Keratinocyte (primary cell): ENCODE results near the gene PLS1. TPM values are rescaled to one million over a fixed set of nuclear protein-coding genes. Genes with fewer than 3 reads are reported as not detected.

Experiments
- DNase-seq: peaks from one replicate; pipeline ENCODE4 v3.0.0-alpha.2; 2011; ENCODE audit warnings: low read depth, missing footprints, low spot score
- FAIRE-seq: peaks from 2 replicates; lab custom pipeline; 2011; peaks lifted over from hg19 to GRCh38; lab: Jason Lieb, UNC
- H2AFZ ChIP-seq: 2 replicates; pipeline ENCODE4 v1.6.0; 2012; ENCODE audit warnings: low read length, control low read depth, inconsistent platforms; ENCODE audit not compliant: control insufficient read depth
- H3K27ac ChIP-seq: 2 replicates; pipeline ENCODE4 v1.5.1; 2011; ENCODE audit warnings: low read length; ENCODE audit not compliant: control insufficient read depth, insufficient read depth
- H3K27me3 ChIP-seq: 3 replicates; pipeline ENCODE4 v1.6.0; 2011; ENCODE audit warnings: low read length; ENCODE audit not compliant: control insufficient read depth, insufficient read depth; ENCODE audit errors: extremely low read depth
- H3K36me3 ChIP-seq, 2 experiments: 2 replicates in 1 of 2; 3 replicates in 1 of 2; pipeline ENCODE4 v1.5.1; 2011; ENCODE audit warnings: low read length in 2 of 2, mild to moderate bottlenecking in 1 of 2; ENCODE audit not compliant: control insufficient read depth in 2 of 2, insufficient read depth in 2 of 2; ENCODE audit errors: extremely low read depth in 1 of 2
- H3K4me1 ChIP-seq: 3 replicates; pipeline ENCODE4 v1.5.1; 2011; ENCODE audit warnings: low read length; ENCODE audit not compliant: control insufficient read depth, insufficient read depth; ENCODE audit errors: extremely low read depth
- H3K4me2 ChIP-seq: 3 replicates; pipeline ENCODE4 v1.6.0; 2011; ENCODE audit warnings: low read depth, low read length; ENCODE audit not compliant: control insufficient read depth, insufficient read depth; ENCODE audit errors: extremely low read depth
- H3K4me3 ChIP-seq, 3 experiments: fragments of 200-600 bp in 1 of 3; sonication (generic) in 1 of 3; 2 replicates in 2 of 3; 3 replicates in 1 of 3; pipeline ENCODE4 v1.5.1; 2011 to 2016; ENCODE audit warnings: low read length in 3 of 3, mild to moderate bottlenecking in 3 of 3, control low read depth in 2 of 3, inconsistent platforms in 1 of 3, low read depth in 1 of 3, mixed read lengths in 1 of 3, mixed run types in 1 of 3, moderate library complexity in 1 of 3; ENCODE audit not compliant: control insufficient read depth in 2 of 3, insufficient read depth in 2 of 3; ENCODE audit errors: extremely low read depth in 1 of 3
- H3K79me2 ChIP-seq: 2 replicates; pipeline ENCODE4 v1.6.0; 2012; ENCODE audit warnings: low read length; ENCODE audit not compliant: control insufficient read depth, insufficient read depth
- H3K9ac ChIP-seq: 3 replicates; pipeline ENCODE4 v1.6.0; 2011; ENCODE audit warnings: low read length; ENCODE audit not compliant: control insufficient read depth, insufficient read depth; ENCODE audit errors: extremely low read depth
- H3K9me1 ChIP-seq: 3 replicates; pipeline ENCODE4 v1.6.0; 2011; ENCODE audit warnings: low read length; ENCODE audit not compliant: control insufficient read depth, insufficient read depth; ENCODE audit errors: extremely low read depth
- H3K9me3 ChIP-seq: 2 replicates; pipeline ENCODE4 v1.5.1; 2012; ENCODE audit warnings: low read depth, low read length; ENCODE audit not compliant: control insufficient read depth
- H4K20me1 ChIP-seq: 3 replicates; pipeline ENCODE4 v1.6.0; 2011; ENCODE audit warnings: low read length; ENCODE audit not compliant: control insufficient read depth, insufficient read depth; ENCODE audit errors: extremely low read depth
- CTCF ChIP-seq, 3 experiments: IDR thresholded peaks in 1 of 3; conservative IDR thresholded peaks in 1 of 3; optimal IDR thresholded peaks in 1 of 3; 2 replicates in 2 of 3; 3 replicates in 1 of 3; pipeline versions ENCODE3 to v1.5.1; 2011; ENCODE audit warnings: low read length in 3 of 3, mild to moderate bottlenecking in 3 of 3, moderate library complexity in 2 of 3, control low read depth in 1 of 3, inconsistent platforms in 1 of 3; ENCODE audit not compliant: insufficient read depth in 2 of 3; ENCODE audit errors: extremely low read depth in 1 of 3
- EZH2 ChIP-seq: IDR thresholded peaks from one replicate; pipeline ENCODE4 v1.6.1; 2012; ENCODE audit warnings: inconsistent platforms, mild to moderate bottlenecking, low read length, moderate library complexity
- dilution Hi-C: fragments of 300-500 bp; cut with MboI; formaldehyde crosslinking; loops from one replicate; pipeline ENCODE4 v1.7.0; 2020; ENCODE audit warnings: low sequenced_read_pairs; ENCODE audit not compliant: extremely low pct_ligation_motif_present
- polyA plus RNA-seq, 5 experiments: library from polyadenylated mRNA; depleted of rRNA in 3 of 5; stranded (reverse) in 3 of 5; stranded (forward) in 1 of 5; unstranded in 1 of 5; fragments of >200 nt; gene quantifications; 1 replicate in 1 of 5; 2 replicates in 3 of 5; 3 replicates in 1 of 5; pipeline versions ENCODE4 v1.2.1 to v1.2.3, GENCODE V29; 2011 to 2012; ENCODE audit warnings: missing spikeins in 2 of 5, low read depth in 1 of 5, low replicate concordance in 1 of 5

The PLS1 gene
- polyA plus RNA-seq, 1 donor (not counting 4 experiments of a cell fraction or from before 2014, with no cell fraction given) = 13.9 TPM

- DNase-seq = no peak
- no peak overlapping the region for H2AFZ ChIP-seq
- no peak for FAIRE-seq
- TF ChIP-seq EZH2 = no peak
- no peak for TF ChIP-seq CTCF (optimal IDR thresholded peaks at IDR 0.05 in 1 of 3, IDR thresholded peaks at IDR 0.05 in 1 of 3, conservative IDR thresholded peaks at IDR 0.05 in 1 of 3; ENCODE audit: extremely low read depth in 1 of 3, insufficient read depth in 2 of 3, low read length in 3 of 3)
- no peak overlapping the region for H3K9ac ChIP-seq
- no peak overlapping the region for H3K4me3 ChIP-seq
- peaks cover 14% of the 10 kb centered on the region for H3K4me1 ChIP-seq
- no peak overlapping the region for H3K4me2 ChIP-seq
- no peaks in the 10 kb centered on the region for H3K27me3 ChIP-seq
- dilution Hi-C loops = no loop called here
- no peaks in the 10 kb centered on the region for H3K36me3 ChIP-seq
- no peaks in the 10 kb centered on the region for H3K9me1 ChIP-seq
- H4K20me1 ChIP-seq = no peaks in the 10 kb centered on the region
- no peaks in the 10 kb centered on the region for H3K9me3 ChIP-seq
- H3K79me2 ChIP-seq = no peaks in the 10 kb centered on the region
- H3K27ac ChIP-seq = no peak overlapping the region
Measured at GRCh38 chr3:142623194-142623593, 27.0 kb downstream of the PLS1 start.

GRCh38 chr3:142624341-142625152 is 28.4 kb downstream of the PLS1 start:
- H3K79me2 ChIP-seq = no peaks in the 10 kb centered on the region
- H3K36me3 ChIP-seq = no peaks in the 10 kb centered on the region
- TF ChIP-seq CTCF (optimal IDR thresholded peaks at IDR 0.05 in 1 of 3, IDR thresholded peaks at IDR 0.05 in 1 of 3, conservative IDR thresholded peaks at IDR 0.05 in 1 of 3; ENCODE audit: extremely low read depth in 1 of 3, insufficient read depth in 2 of 3, low read length in 3 of 3) (no peak), EZH2 (no peak)
- H3K27me3 ChIP-seq = no peaks in the 10 kb centered on the region
- no peak for FAIRE-seq
- peaks cover 3% of the 10 kb centered on the region for H3K4me1 ChIP-seq
- no peak overlapping the region for H3K4me2 ChIP-seq
- no peak overlapping the region for H3K9ac ChIP-seq
- H3K4me3 ChIP-seq = no peak overlapping the region
- no peak for DNase-seq
- H3K27ac ChIP-seq = no peak overlapping the region
- dilution Hi-C loops = no loop called here
- no peaks in the 10 kb centered on the region for H4K20me1 ChIP-seq
- H3K9me1 ChIP-seq = no peaks in the 10 kb centered on the region
- H2AFZ ChIP-seq = no peak overlapping the region
- no peaks in the 10 kb centered on the region for H3K9me3 ChIP-seq
